GM18519 (cell line): Measurements from ENCODE around the gene BIRC3.
"Not testable (repeated sequence)": the region's sequence is repeated elsewhere in the genome, so short reads cannot be mapped to it uniquely, and the experiment has no call there.

Experiments
- ATAC-seq: cut with Tn5 transposase; IDR thresholded peaks from one replicate; pipeline ENCODE4 v1.9.1; 2021; ENCODE audit warnings: mild to moderate bottlenecking, moderate library complexity; ENCODE audit not compliant: unreplicated experiment, low FRiP score

Gene BIRC3

DNA sequence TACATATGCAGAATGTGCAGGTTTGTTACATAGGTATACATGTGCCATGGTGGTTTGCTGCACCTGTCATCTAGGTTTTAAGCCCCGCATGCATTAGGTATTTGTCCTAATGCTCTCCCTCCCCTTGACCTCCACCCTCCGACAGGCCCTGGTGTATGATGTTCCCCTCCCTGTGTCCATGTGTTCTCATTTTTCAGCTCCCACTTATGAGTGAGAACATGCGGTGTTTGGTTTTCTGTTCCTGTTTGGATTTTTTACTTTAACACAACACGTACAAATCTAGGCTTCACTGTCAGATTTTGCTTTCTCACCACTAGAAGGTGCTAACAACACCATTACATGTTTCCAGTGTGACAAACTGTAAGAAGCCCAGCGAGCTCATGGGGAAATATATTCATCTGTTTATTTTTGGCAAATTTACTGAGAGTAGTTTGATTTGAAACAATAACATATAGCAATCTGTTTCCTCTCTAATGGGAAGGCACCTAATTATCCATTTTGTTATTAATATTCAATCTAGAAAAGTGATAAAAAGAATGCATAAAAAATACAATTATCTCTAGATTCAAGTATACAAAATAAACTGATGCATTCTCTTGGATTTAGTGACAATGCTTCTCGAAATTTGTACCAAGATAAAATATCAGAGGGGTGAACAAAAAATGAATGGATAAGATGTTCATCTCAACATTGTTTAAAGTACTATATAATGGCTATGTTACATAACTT is 23.2 kb upstream of the BIRC3 start:
- peak; percentile 92 for ATAC-seq

DNA sequence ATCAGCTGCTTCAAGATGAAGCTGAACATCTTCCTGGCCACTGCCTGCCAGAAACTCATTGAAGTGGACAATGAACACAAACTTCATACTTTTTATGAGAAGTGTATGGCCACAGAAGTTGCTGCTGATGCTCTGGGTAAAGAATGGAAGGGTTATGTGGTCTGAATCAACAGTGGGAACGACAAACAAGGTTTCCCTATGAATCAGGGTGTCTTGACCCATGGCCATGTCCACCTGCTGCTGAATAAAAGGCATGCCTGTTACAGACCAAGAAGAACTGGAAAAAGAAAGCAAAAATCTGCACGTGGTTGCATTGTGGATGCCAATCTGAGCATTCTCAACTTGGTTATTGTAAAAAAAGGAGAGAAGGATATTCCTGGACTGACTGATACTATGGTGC is 22.2 kb upstream of the BIRC3 start:
- ATAC-seq, result no peak

DNA sequence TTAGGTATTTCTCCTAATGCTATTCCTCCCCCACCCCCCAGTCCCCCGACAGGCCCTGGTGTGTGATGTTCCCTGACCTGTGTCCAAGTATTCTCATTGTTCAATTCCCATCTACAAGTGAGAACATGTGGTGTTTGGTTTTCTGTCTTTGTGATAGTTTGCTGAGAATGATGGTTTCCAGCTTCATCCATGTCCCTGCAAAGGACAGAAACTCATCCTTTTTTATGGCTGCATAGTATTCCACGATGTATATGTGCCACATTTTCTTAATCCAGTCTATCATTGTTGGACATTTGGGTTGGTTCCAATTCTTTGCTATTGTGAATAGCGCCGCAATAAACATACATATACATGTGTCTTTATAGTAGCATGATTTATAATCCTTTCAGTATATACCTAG is 20.5 kb upstream of the BIRC3 start:
- ATAC-seq, result not testable (repeated sequence)

DNA sequence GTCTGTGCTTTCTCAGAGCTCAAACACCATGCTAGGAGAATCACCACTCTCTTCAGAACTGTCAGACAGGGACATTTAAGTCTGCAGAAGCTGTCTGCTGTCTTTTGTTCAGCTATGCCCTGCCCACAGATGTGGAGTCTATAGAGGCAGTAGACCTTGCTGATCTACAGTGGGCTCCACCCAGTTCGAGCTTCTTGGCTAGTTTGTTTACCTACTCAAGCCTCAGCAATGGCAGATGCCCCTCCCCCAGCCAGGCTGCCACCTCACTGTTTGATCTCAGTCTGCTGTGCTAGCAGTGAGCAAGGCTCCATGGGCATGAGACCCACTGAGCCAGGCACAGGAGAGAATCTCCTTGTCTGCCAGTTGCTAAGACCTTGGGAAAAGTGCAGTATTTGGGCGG is 16.4 kb upstream of the BIRC3 start:
- not testable (repeated sequence) for ATAC-seq

DNA sequence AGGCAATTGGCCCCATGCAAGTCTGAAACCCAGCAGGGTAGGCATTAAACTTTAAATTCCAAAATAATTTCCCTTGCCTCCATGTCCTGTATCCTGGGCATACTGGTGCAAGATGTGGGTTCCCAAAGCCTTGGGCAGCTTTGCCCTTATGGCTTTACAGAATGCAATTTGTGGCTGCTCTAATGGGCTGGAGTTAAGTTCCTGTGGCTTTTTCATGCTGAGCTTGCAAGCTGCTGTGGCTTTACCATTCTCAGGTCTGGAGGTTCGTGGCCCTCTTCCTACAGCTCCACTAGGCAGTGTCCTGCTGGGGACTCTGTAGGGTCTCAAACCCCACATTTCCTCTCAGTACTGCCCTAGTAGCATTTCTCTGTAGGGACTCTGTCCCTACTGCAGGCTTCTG is 15.0 kb upstream of the BIRC3 start:
- ATAC-seq, result no peak

DNA sequence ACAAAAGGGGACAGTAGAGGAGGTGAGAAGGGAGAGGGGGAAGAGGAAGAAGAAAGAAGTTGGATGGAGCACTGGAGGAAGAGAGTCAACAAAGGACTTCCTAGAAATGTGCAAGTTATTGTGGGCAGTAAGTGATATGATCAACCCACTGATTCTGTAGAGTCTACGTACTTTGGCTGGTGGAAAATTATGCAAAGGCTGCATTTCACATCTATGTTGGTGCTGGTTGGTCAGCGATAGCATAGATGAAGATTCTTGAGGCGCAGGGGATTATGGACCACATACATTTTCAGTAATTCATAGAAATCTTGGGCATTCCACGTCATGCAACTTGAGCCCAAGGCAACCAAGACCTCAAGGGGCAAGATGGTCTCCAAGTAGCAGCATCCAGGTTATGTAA is 12.6 kb upstream of the BIRC3 start:
- ATAC-seq, result no peak

DNA sequence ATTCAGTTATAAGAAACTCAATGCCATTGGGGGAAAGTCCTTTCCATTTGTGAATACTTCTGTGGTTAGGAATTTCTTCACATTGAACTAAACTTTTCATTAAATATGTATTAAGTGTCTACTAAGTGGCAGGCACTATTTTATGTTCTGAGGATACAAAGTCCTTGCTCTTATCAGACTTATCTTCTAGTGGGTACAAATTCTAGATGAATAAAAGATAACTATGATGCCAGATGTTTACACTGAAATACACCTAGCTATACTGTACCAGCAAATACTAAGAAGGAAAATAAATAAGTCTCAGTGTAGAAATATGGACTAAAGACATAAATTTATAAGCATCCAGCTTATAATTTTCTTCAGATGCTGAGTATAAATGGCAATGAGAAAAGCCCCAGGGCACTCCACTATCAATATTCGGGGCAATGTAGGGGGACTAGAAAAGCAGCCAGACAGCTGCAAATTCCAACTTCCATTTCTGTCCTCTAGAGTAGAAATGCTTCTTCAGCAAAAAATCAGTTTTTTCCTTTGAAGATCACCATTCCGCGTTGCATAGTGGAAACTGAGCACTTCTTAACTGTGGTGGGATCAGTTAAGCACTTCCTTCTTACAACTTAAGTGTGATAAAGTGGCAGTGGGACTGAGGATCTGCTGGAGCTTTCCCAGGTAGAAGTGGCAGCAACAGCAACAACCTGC is 11.8 kb upstream of the BIRC3 start:
- ATAC-seq, result no peak

DNA sequence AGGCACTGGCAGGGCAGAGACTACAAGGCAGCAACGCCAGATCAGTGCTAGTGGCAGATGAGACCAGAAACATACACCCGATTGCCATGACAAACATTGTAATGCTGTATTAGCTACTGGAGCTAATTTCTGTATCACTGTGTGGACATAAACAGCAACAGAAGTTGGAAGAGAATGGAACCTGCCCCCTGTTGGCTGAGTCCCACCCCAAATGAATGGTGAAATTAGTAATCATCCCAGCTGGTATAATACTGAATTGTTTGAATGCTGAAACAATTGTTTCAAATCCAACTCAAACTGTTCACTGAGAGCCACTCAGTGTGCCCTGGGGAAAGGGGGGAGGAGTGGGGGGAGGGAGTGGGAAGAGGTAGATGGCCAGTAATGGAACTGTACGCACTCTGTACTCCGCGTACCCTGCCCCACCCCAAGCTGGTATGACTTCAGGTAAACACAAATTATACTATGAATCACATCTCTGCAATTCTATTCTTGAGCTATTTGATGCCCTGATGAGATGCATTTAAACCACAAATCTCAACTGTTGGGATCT is 11.2 kb upstream of the BIRC3 start:
- no peak for ATAC-seq

DNA sequence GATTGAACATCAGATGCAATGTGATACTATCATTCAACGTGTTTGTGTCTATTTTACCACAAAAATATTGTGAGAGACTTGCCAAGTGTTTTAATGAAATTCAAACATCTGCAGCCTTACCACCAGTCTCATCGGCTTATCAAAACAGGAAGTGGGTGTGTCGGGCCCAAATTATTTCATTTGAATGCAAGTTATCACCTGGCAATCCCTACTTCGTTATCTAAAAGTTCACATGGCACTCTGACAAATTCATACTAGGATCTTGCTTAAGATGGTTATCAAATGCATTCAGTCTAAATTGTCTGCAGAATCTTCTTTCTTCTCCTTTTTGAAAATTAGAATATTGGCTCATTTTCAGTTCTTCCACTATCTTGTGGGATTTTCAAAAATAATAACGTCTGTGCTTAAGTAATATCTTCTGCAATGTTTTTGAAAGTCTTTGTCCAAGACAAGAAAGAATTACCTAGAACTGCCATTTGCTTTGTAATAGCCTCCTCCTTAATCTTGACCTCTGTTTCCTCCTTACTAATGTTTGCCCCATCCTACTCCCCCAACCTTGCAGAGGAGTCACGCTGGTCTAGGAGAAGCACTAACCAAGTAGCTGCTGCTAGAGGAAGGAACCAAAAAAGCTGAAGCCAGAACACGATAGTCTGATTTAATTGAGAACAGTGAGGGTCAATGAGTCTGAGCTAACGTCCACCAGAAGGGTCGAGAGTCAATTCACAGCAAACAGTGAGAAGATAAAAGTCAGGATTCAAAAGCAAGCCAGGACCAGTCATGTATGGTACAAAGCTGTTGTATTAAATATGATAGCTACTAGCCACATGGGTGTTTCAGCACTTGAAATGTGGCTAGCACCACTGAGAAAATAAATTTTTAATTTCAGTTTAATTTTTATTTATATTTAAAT is 10.2 kb upstream of the BIRC3 start:
- no peak for ATAC-seq

DNA sequence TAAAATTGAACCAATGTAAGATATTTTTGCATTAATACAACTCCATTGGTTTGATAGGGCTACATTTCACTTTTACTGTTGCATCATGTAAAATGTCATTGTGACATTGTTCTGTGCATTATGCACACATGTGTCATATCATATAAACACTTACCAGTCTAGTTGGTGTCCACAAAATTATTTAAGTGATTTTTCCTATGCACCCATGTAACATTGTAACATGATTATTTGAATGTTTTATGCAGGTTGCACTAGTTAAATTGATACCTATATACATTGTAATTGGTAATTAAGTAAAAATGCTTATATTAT is 9.6 kb upstream of the BIRC3 start:
- no peak for ATAC-seq

DNA sequence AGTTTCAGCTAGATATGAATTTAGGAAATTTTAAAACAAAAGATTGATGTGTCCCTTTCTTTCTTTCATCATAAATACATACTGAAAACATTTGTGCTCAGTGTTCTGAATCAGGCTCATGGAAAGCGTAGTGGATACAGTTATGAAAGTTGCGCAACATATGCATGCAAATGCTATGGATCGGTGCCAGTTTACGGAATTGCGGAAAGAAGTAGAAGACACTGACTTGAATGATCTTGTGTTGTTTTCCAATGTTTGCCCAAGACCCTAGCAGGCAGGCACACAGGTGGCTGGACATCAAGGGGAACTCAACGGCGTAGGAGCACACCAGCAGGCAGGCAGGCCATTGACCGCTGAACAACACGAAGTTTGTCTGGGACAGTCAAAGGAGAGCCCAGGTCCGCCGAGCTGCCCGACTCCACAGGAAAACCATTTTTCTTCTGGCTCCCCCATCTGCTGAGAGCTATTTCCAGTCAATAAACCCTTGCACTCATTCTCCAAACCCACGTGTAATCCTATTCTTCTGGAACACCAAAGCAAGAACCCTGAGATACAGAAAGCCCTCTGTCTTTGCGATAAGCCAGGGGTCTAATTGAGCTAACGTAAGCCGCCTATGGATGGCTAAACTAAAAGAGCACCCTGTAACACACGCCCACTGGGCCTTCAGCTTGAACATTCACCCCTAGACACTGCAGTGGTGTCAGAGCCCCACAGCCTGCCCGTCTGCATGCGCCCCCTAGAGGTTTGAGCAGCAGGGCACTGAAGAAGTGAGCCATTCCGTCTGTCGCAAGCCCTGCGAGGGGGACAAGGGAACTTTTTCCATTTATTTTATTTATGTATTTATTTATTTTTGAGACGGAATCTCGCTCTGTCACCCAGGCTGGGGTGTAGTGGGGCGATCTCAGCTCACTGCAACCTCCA is 7.4 kb upstream of the BIRC3 start:
- ATAC-seq, result no peak

DNA sequence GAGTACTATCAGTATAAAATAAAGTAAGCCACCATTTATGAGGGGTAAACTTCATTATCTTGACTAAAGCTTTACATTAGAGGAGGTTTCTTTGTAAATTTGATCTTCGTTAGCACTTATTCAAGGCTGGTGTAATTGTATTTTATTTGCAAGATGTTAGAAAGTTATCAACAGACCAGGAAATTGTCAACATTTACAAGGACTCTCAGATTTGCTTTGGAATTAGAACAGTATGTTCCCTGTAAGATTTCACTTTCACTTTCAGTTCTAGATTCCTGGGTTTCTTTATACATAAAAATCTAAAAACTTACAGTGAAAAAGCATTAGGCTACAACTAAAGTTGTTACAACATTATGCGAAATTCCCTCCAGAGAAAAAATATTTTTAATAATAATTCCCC is 4.6 kb upstream of the BIRC3 start:
- no peak for ATAC-seq

DNA sequence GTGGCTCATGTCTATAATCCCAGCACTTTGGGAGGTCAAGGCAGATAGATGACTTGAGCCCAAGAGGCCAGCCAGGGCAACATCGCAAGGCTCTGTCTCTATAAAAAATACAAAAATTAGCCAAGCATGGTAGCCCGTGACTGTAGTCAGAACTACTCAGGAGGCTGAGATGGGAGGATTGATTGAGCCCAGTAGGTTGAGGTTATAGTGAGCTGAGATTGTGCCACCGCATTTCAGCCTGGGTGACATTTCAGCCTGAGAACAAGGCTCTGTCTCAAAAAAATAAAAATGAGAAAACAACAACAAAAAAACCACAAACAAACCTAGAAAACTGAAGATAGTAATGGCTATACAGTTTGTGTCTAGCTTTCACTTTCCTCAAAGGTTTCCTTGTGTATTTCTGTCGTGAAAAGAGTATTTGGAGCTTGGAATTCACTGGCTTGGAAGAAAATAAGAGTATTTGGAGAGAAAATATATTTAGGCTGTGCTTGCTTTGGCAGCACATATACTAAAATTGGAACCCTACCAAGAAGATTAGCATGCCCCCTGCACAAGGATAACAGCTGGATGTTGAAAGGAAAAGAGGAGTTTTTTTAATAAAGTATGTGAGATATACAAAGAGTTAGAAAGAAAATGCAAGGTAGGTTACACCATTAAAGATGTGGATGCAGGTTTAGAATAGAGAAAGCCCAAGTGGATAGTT is 3.9 kb upstream of the BIRC3 start:
- no peak for ATAC-seq

DNA sequence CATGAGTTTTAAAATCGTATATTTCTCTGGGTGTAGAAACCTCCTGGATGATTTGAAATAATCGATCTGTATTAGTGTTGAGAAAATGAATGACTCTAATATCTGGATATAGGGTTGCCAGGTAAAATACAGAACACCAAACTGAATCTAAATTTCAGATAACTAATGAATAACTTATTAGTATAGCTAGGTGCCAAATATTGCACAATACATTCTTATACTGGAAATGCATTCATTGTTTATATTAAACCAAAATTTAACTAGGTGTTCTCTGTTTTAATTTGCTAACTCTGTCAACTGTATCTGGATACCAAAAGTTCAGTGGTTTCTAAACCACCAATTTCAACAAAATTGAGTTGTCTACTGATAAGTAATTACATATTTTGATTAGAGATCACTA is 2.5 kb upstream of the BIRC3 start:
- no peak for ATAC-seq

DNA sequence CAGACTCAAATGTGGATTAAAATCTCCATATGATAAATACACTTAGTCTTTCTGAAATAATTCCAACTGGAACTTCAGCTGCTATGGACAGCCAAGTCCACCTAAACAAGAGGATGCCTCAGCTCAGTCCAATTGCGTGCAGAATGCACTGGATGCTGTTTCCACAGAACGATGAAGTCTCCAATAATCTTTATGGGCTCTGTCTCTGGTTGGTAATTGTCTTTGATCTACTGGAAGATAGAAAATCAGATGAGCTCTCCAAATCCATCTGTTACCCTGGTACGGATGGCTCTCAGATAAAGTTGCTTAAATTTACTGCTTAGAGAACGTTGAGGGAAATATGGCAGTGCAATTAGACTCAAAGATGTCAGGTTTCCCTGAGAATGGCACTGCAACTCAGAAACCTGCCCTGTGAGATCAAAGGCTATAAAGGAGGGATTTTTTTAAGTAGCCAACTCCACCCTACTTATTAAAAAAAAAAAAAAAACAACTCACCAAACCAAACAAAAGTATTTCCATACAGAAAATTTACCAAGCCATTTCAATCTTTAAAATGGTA is 859 bp upstream of the BIRC3 start:
- no peak for ATAC-seq

DNA sequence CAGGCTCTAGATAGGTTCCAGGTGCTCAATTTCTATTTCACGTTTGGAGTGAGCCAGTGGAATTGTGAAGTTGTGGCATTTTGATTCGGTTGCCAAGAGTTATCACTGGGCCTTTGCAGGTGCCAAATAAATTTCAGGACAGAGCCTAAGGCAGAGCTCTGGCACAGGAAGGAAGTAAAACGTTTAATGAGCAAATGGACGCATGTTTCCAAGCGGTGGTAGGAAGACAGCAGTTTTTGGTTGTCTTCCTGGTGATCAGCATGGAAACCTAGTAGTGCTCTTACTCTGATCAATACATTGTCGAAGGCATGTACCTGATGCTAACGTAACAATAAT is 452 bp downstream of the BIRC3 start:
- ATAC-seq, result no peak

DNA sequence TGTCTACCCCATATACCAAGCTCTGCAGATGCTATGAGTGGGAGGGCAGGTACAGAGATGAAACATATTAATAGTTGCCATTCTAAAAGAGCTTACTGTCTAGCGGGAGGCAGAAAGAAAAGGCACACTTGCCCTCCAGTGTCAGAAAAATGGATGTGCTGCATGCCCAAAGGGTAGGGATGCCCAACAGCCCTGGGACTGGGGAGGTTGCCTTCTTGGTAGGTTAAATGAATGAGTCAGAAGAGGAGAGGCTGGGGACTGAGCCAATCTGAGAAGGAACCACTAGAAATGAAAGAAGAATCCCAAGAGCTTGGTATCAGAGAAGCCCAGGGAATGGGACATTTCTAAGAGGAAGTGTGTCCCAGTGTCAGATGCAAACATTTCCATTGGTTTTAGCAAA is 1.2 kb downstream of the BIRC3 start:
- no peak for ATAC-seq

DNA sequence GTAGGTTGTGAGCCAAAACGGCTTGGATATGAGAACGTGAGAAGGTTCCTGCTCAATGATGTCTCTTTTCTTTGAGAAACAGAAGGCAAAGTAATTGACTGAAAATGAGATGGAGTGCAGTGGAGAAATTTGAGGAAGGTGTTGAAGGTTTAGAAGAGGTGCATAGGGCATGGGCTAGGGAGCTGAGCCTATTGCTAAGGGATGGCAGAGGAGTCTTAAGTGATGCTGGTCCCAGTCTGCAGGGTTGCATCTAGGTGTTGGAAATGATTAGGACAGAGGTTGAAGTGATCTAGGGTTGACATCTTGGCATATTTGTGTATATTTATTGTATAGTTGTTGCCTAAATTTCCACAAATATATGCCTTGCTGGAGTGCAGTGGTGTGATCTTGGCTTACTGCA is 2.3 kb downstream of the BIRC3 start:
- ATAC-seq, result no peak

DNA sequence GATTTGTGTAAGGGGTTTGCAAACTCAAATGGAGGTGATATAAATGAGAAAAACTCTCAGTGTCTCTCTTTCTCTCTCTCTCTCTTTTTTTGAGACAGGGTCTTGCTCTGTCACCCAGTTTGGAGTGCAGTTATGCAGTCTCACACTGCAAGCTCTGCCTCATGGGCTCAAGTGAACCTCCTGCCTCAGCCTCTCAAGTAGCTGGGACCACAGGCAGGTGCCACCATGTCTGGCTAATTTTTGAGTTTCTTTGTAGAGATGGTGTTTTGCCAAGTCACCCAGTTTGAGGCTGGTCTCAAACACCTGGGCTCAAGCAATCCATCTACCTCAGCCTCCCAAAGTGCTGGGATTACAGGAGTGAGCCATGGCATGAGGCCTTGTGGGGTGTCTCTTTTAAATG is 2.9 kb downstream of the BIRC3 start:
- ATAC-seq, result no peak
